Lower lobe of right lung (tissue), 2 donors: ENCODE results near the gene SLC35F3. TPM values are rescaled to one million over a fixed set of nuclear protein-coding genes. Genes with fewer than 3 reads are reported as not detected.

Experiments
- ATAC-seq, 2 donors: fragments of 200-7000 bp; cut with Tn5 transposase; one replicate each; pipeline ENCODE4 v1.9.1; 2020 to 2022; ENCODE audit warnings: mild to moderate bottlenecking in 2 of 2, moderate library complexity in 2 of 2
- DNase-seq: peaks from one replicate; pipeline ENCODE4 v3.0.0-alpha.2; 2020
- H3K27ac ChIP-seq: fragments of 200-600 bp; one replicate; pipeline ENCODE4 v1.8.0; 2022
- H3K27me3 ChIP-seq: fragments of 200-600 bp; one replicate; pipeline ENCODE4 v1.8.0; 2022; ENCODE audit warnings: low read depth
- H3K36me3 ChIP-seq: fragments of 200-600 bp; one replicate; pipeline ENCODE4 v1.8.0; 2022; ENCODE audit warnings: mild to moderate bottlenecking
- H3K4me1 ChIP-seq: fragments of 200-600 bp; one replicate; pipeline ENCODE4 v1.8.0; 2022
- H3K4me3 ChIP-seq: fragments of 200-600 bp; one replicate; pipeline ENCODE4 v1.8.0; 2022; ENCODE audit warnings: mild to moderate bottlenecking
- H3K9me3 ChIP-seq: fragments of 200-600 bp; one replicate; pipeline ENCODE4 v1.8.0; 2022
- intact Hi-C: fragments of 100-400 bp; cut with DNase I; formaldehyde crosslinking; loops from one replicate; pipeline ENCODE4 v1.11.0; 2022
- total RNA-seq: library from RNA; stranded (reverse); fragmentation: NEBNext Ultra II Directional; extraction: Animal tissue kit (Norgen Biotek cat#: 25700); gene quantifications from one replicate; pipeline ENCODE4 v1.2.1, GENCODE V29; 2021
- TF ChIP-seq, protein P1 (sequence below): fragments of 200-600 bp; IDR thresholded peaks from one replicate; pipeline ENCODE4 v1.8.0; 2022; ENCODE audit warnings: antibody characterized with exemption, mild to moderate bottlenecking
- donor health status: DM: no; HTN: yes; CAD: no; lungs with severe emphysema.

The SLC35F3 gene
- total RNA-seq, 1 donor from 2014 or later = 0.41 TPM

DNA sequence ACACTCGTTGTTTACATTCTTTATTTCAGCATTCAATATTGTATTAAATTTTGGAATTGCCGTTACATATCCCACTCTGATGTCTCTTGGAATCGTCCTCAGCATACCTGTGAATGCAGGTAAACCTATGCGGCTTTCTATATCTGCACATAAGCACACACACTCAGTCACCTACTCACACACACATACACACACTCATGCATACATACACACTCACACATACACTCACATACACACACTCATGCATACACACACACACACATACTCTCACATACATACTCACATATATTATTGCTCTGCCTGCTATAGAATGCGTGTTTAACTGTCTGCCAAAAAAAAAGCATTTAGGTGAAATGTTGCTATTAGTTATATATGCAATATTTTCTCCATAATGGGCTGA lies 415.6 kb downstream of the SLC35F3 start:
- Histone ChIP-seq H3K4me1 (no peaks in the 10 kb centered on the region), H3K27me3 (peaks cover 12% of the 10 kb centered on the region), H3K27ac (no peak overlapping the region), H3K9me3 (no peaks in the 10 kb centered on the region), H3K4me3 (no peak overlapping the region), H3K36me3 (no peaks in the 10 kb centered on the region)
- intact Hi-C loops = no loop called here
- DNase-seq = no peak
- ATAC-seq = no peak
- TF ChIP-seq, protein P1, sequence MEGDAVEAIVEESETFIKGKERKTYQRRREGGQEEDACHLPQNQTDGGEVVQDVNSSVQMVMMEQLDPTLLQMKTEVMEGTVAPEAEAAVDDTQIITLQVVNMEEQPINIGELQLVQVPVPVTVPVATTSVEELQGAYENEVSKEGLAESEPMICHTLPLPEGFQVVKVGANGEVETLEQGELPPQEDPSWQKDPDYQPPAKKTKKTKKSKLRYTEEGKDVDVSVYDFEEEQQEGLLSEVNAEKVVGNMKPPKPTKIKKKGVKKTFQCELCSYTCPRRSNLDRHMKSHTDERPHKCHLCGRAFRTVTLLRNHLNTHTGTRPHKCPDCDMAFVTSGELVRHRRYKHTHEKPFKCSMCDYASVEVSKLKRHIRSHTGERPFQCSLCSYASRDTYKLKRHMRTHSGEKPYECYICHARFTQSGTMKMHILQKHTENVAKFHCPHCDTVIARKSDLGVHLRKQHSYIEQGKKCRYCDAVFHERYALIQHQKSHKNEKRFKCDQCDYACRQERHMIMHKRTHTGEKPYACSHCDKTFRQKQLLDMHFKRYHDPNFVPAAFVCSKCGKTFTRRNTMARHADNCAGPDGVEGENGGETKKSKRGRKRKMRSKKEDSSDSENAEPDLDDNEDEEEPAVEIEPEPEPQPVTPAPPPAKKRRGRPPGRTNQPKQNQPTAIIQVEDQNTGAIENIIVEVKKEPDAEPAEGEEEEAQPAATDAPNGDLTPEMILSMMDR = no peak

DNA sequence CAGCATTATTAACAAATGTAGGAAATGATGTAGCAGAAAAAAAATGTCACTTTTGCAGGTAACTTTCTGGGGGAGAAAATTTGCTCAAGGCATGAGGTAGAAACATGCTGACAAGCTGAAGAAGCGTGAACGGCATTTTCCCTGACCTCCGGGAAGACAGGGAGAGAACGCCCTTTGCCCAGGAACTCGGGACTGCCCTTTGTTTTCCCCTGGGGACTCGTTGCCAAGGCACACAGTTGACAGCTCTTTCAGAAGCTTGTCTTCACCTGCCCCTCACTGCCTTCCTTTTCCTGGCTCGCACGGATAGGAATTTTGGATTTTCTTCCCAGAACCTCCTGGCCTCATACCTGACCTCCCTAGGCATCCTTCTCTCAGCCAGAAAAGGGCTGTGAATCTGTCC lies 416.1 kb downstream of the SLC35F3 start:
- intact Hi-C loops = no loop called here
- DNase-seq (no peak), ATAC-seq (no peak)
- Histone ChIP-seq H3K9me3 (no peaks in the 10 kb centered on the region), H3K4me1 (no peaks in the 10 kb centered on the region), H3K36me3 (no peaks in the 10 kb centered on the region), H3K27me3 (peaks cover 17% of the 10 kb centered on the region), H3K27ac (no peak overlapping the region), H3K4me3 (no peak overlapping the region)
- TF ChIP-seq, protein P1 = no peak

DNA sequence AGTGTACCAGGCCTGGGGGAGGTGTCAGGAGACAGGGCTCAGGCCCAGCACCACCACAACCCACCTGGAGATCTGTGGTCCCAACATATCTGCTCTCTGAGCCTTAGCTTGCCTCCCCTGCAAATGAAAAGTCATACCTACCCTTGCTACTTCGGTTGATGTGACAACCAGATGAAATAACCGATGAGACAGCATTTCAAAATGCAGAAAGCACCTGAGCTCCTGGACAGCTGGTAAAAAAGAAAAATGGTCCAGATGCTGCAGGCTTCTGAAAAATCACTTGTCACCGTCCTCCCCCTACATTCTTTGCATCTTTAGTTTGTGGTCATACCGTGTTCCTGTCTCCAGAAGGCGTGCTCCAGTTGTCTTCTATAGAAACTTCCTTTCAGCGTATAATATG lies 416.8 kb downstream of the SLC35F3 start:
- H3K36me3 ChIP-seq = no peaks in the 10 kb centered on the region

GRCh38 chr1:234322097-234322496 lies 417.6 kb downstream of the SLC35F3 start:
- ATAC-seq = no peak
- Histone ChIP-seq H3K9me3 (no peaks in the 10 kb centered on the region), H3K4me3 (no peak overlapping the region), H3K27ac (no peak overlapping the region), H3K36me3 (no peaks in the 10 kb centered on the region), H3K27me3 (peaks cover 17% of the 10 kb centered on the region), H3K4me1 (peaks cover 5% of the 10 kb centered on the region)
- DNase-seq = no peak
- intact Hi-C loops = no loop called here
- TF ChIP-seq, protein P1 = no peak

More for the DNA sequence above, 416.8 kb downstream of the SLC35F3 start:
- H3K27me3 ChIP-seq = peaks cover 17% of the 10 kb centered on the region
- ATAC-seq (no peak), DNase-seq (no peak)
- H3K4me1 ChIP-seq = peaks cover 2% of the 10 kb centered on the region
- no peak overlapping the region for H3K27ac ChIP-seq
- TF ChIP-seq, protein P1 = no peak
- intact Hi-C loops = no loop called here
- H3K4me3 ChIP-seq = no peak overlapping the region
- no peaks in the 10 kb centered on the region for H3K9me3 ChIP-seq

- Histone ChIP-seq H3K27ac (no peak overlapping the region), H3K9me3 (no peaks in the 10 kb centered on the region), H3K4me3 (no peak overlapping the region), H3K36me3 (no peaks in the 10 kb centered on the region), H3K4me1 (peaks cover 5% of the 10 kb centered on the region), H3K27me3 (peaks cover 15% of the 10 kb centered on the region)
- TF ChIP-seq, protein P1 = peak; percentile 34
- DNase-seq = peak; percentile 78
- ATAC-seq = peak; percentile 41 to 48
- intact Hi-C loops = no loop called here
Observed at GRCh38 chr1:234322979-234323378, 418.5 kb downstream of the SLC35F3 start.

DNA sequence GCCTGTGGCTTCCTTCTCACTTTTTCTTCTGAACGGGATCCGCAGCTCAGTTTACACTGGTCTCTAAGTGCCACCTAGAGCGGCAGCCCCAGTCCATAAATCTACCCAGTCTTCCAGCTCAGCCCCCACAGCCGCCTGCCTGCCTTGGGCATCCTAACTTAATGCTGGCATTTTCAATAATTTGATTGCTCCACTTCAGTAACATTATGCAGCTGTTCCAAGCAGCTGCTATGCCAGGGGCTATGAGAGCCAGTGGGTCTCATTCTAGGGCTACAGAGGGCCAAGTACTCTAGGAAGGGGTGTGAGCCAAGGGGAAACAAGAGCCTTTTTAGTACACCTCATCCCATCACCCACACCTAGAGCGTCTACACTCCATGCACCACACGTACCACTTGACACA lies 420.3 kb downstream of the SLC35F3 start:
- DNase-seq = no peak
- intact Hi-C loops = no loop called here
- TF ChIP-seq, protein P1 = no peak
- Histone ChIP-seq H3K36me3 (no peaks in the 10 kb centered on the region), H3K9me3 (no peaks in the 10 kb centered on the region), H3K27ac (no peak overlapping the region), H3K4me1 (peaks cover 5% of the 10 kb centered on the region), H3K4me3 (no peak overlapping the region), H3K27me3 (peaks cover 17% of the 10 kb centered on the region)
- ATAC-seq = no peak
